GM12878 (cell line): Measurements from ENCODE around the gene SV2B. TPM values are rescaled to one million over a fixed set of nuclear protein-coding genes. Genes with fewer than 3 reads are reported as not detected.

ENCODE experiments used
- ATAC-seq: fragments of 200-7000 bp; cut with Tn5 transposase; 3 replicates; pipeline ENCODE4 v1.9.1; 2020; ENCODE audit warnings: mild to moderate bottlenecking, moderate library complexity
- BruUV-seq: library from RNA; stranded (reverse); fragments of 400-500 nt; replicated peaks from 2 replicates; lab custom pipeline; 2021; lab: Mats Ljungman, UMichigan
- CTCF ChIA-PET: fragments of 300-600 bp; sonication (Branson Sonifier 250); formaldehyde crosslinking; extraction: SDS; loops from one replicate; lab custom pipeline; 2021; ENCODE audit warnings: inconsistent platforms; lab: Yijun Ruan, JAX
- POLR2A ChIA-PET: fragments of 350-600 bp; formaldehyde crosslinking; extraction: SDS; loops from one replicate; lab custom pipeline; 2021; ENCODE audit warnings: inconsistent platforms; lab: Charles Lee
- RAD21 ChIA-PET: fragments of 300-600 bp; sonication (Branson Sonifier 250); formaldehyde crosslinking; loops from one replicate; lab custom pipeline; 2023; ENCODE audit warnings: antibody characterized with exemption; ENCODE audit not compliant: unreplicated experiment; lab: Charles Lee
- SMC1A ChIA-PET: fragments of 300-600 bp; sonication (Branson Sonifier 250); formaldehyde crosslinking; loops from one replicate; lab custom pipeline; 2023; ENCODE audit not compliant: unreplicated experiment, uncharacterized antibody; lab: Charles Lee
- DNase-seq: peaks from one replicate; pipeline ENCODE4 v3.0.0-alpha.2; 2011; ENCODE audit warnings: low read depth, low spot score
- FAIRE-seq: peaks from 3 replicates; lab custom pipeline; 2011; peaks lifted over from hg19 to GRCh38; lab: Jason Lieb, UNC
- H2AFZ ChIP-seq: 2 replicates; pipeline ENCODE4 v1.6.0; 2011; ENCODE audit warnings: low read depth, low read length, control low read depth; ENCODE audit not compliant: control insufficient read depth
- H3K27ac ChIP-seq: 2 replicates; pipeline ENCODE4 v1.5.1; 2011; ENCODE audit warnings: control low read depth; ENCODE audit not compliant: control insufficient read depth, insufficient read depth
- H3K27me3 ChIP-seq, 2 experiments: replicated peaks in 1 of 2; 2 replicates each; pipeline versions ENCODE4 v1.6.0 to v1.6.1; 2011; ENCODE audit warnings: low read length in 1 of 2; ENCODE audit not compliant: control insufficient read depth in 2 of 2, insufficient read depth in 2 of 2
- H3K36me3 ChIP-seq, 2 experiments: 2 replicates each; pipeline ENCODE4 v1.5.1; 2011; ENCODE audit warnings: low read length in 1 of 2; ENCODE audit not compliant: control insufficient read depth in 2 of 2, insufficient read depth in 2 of 2
- H3K4me1 ChIP-seq: 2 replicates; pipeline ENCODE4 v1.6.1; 2011; ENCODE audit warnings: mild to moderate bottlenecking, low read length, moderate library complexity, mixed read lengths; ENCODE audit not compliant: control insufficient read depth, insufficient read depth
- H3K4me2 ChIP-seq: 2 replicates; pipeline ENCODE4 v1.6.0; 2011; ENCODE audit warnings: control low read depth; ENCODE audit not compliant: control insufficient read depth, insufficient read depth
- H3K4me3 ChIP-seq: fragments of 200-600 bp; sonication (generic); 2 replicates; pipeline ENCODE4 v1.5.1; 2016
- H3K79me2 ChIP-seq: 2 replicates; pipeline ENCODE4 v1.6.0; 2011; ENCODE audit warnings: low read length; ENCODE audit not compliant: control insufficient read depth, insufficient read depth
- H3K9ac ChIP-seq: 2 replicates; pipeline ENCODE4 v1.8.0; 2011; ENCODE audit warnings: low read length, control low read depth, mixed read lengths; ENCODE audit not compliant: control insufficient read depth, insufficient read depth
- H3K9me3 ChIP-seq: replicated peaks from 3 replicates; pipeline ENCODE4 v1.5.1; 2011; ENCODE audit warnings: mild to moderate bottlenecking, low read length; ENCODE audit not compliant: control insufficient read depth, insufficient read depth
- H4K20me1 ChIP-seq: 2 replicates; pipeline ENCODE4 v1.6.0; 2011; ENCODE audit not compliant: control insufficient read depth, insufficient read depth
- ATF3 ChIP-seq: IDR thresholded peaks from 2 replicates; pipeline ENCODE4 v1.6.1; 2011; ENCODE audit warnings: low read depth, mild to moderate bottlenecking, low read length, moderate library complexity, borderline replicate concordance; ENCODE audit errors: extremely low read depth
- E2F8 ChIP-seq: fragments of 450-650 bp; IDR thresholded peaks from 2 replicates; pipeline ENCODE4 v1.6.1; 2018; ENCODE audit warnings: mild to moderate bottlenecking, low read depth, moderate library complexity; ENCODE audit not compliant: partially characterized antibody
- NR2F1 ChIP-seq: fragments of 450-650 bp; conservative IDR thresholded peaks from 2 replicates; pipeline ENCODE4 v1.6.1; 2017; ENCODE audit warnings: mild to moderate bottlenecking
- RAD51 ChIP-seq: fragments of 450-650 bp; IDR thresholded peaks from 2 replicates; pipeline ENCODE4 v1.6.1; 2016; ENCODE audit warnings: moderate library complexity, mild to moderate bottlenecking, inconsistent platforms
- RFX5 ChIP-seq: IDR thresholded peaks from 2 replicates; pipeline ENCODE4 v1.6.1; 2011; ENCODE audit warnings: low read depth, low read length, improper control_type of control experiment
- SP1 ChIP-seq: IDR thresholded peaks from one replicate; pipeline ENCODE4 v1.6.1; 2011; ENCODE audit warnings: low read depth, low read length
- TCF3 ChIP-seq: IDR thresholded peaks from 2 replicates; pipeline ENCODE4 v1.6.1; 2012; ENCODE audit warnings: low read depth, mild to moderate bottlenecking, low read length, borderline replicate concordance; ENCODE audit not compliant: insufficient read depth
- WGBS: methylation state at CpG from one replicate; pipeline ENCODE4 v1.1.6; 2016; ENCODE audit warnings: low lambda C conversion rate; ENCODE audit not compliant: insufficient replicate concordance, insufficient coverage; ENCODE audit errors: missing lambda C conversion rate; 5-methylcytosine and 5-hydroxymethylcytosine counted together
- in situ Hi-C: fragments of 300-500 bp; cut with MboI; formaldehyde crosslinking; loops from 9 replicates; pipeline ENCODE4 v1.14.3; 2018; ENCODE audit warnings: mixed read lengths
- intact Hi-C: fragments of 100-400 bp; cut with micrococcal nuclease; formaldehyde crosslinking; loops from one replicate; pipeline ENCODE4 v1.14.2; 2022; ENCODE audit not compliant: unreplicated experiment
- polyA plus RNA-seq, 11 experiments: library from polyadenylated mRNA; depleted of rRNA in 4 of 11; unstranded in 6 of 11; stranded (reverse) in 5 of 11; fragments of >200 nt; fragmentation: Nextera tagmentation in 4 of 11; fragmentation: Illumina TruSeq in 1 of 11; extraction: Ambion mirVana in 4 of 11; extraction: Trizol in 1 of 11; gene quantifications; 1 replicate in 1 of 11; 2 replicates in 10 of 11; pipeline versions ENCODE4 v1.2.1 to v1.2.3, GENCODE V29; 2011 to 2016; ENCODE audit warnings: inconsistent platforms in 2 of 11, missing spikeins in 2 of 11, low read depth in 1 of 11
- total RNA-seq, 4 experiments: library from RNA; depleted of rRNA in 3 of 4; stranded (reverse); fragments of >200 nt in 3 of 4; fragmentation: Illumina TruSeq in 1 of 4; extraction: Trizol in 1 of 4; gene quantifications; 2 replicates each; pipeline versions ENCODE4 v1.2.1 to v1.2.3, GENCODE V29; 2013 to 2021
- TF ChIP-seq, protein P1 (sequence below): IDR thresholded peaks from 2 replicates; pipeline ENCODE4 v1.6.1; 2012; ENCODE audit warnings: improper control_type of control experiment, low read depth, low read length; ENCODE audit not compliant: insufficient replicate concordance
- TF ChIP-seq, protein P2 (sequence below): fragments of 150-350 bp; IDR thresholded peaks from 2 replicates; pipeline ENCODE4 v1.6.1; 2016; ENCODE audit warnings: low read depth, low read length
- TF ChIP-seq, protein P3 (sequence below): IDR thresholded peaks from 2 replicates; pipeline ENCODE4 v1.6.1; 2011; ENCODE audit warnings: mild to moderate bottlenecking, low read depth, low read length, moderate library complexity; ENCODE audit not compliant: insufficient replicate concordance

SV2B gene
- total and polyA plus RNA-seq, 10 of the 15 experiments (the other 5 are each of a cell fraction or from before 2014, with no cell fraction given): 0.03 to 1.7 (median 1.3) TPM

DNA sequence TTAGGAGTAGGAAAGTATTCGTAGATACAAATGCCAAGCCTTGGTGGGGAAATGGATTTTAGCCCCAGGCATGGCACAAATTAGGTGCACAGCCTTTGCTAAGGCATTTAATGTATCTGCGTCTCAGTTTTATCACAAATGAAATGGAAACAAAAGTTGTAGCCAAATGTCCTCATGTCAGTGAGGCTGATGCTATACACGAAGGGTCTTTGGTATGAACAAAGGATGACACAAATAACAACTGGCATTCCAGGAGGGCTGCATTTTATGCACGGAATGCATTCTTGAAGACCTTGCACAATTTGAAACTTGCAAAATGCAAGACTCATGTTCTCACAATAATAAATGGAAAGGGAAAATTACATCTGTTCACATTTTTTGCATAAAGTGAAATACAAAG lies 181.9 kb downstream of the SV2B start:
- RAD21 ChIA-PET: no interaction called here
- SMC1A ChIA-PET: interaction anchor here (2.1 kb wide), 1 partner anchor 10 kb away, joined by 5 read pairs; no protein-coding TSS in a partner anchor
- no peaks in the 10 kb centered on the region; a peak in 1 of 4 replicates for H3K27me3 ChIP-seq
- H4K20me1 ChIP-seq: no peaks in the 10 kb centered on the region
- H3K27ac ChIP-seq: no peak overlapping the region
- H2AFZ ChIP-seq: no peak overlapping the region
- no peak for ATAC-seq
- FAIRE-seq: no peak
- H3K4me1 ChIP-seq: no peaks in the 10 kb centered on the region
- H3K4me3 ChIP-seq: no peak overlapping the region
- no peak for DNase-seq
- BruUV-seq: no TSS peak
- WGBS: 26% methylated on average over 4 of the region's 4 CpGs
- no peak overlapping the region for H3K4me2 ChIP-seq
- CTCF ChIA-PET: interaction anchor here (2.2 kb wide), 1 partner anchor 9 kb away, joined by 17 read pairs; no protein-coding TSS in a partner anchor
- in situ Hi-C loops (no loop called here), intact Hi-C loops (no loop called here)
- no peaks in the 10 kb centered on the region for H3K79me2 ChIP-seq
- H3K9ac ChIP-seq: no peak overlapping the region
- H3K36me3 ChIP-seq: no peaks in the 10 kb centered on the region
- POLR2A ChIA-PET: no interaction called here
- H3K9me3 ChIP-seq: no peaks in the 10 kb centered on the region
- TF ChIP-seq SP1: no peak
- TF ChIP-seq NR2F1: no peak
- TF ChIP-seq, protein P1, sequence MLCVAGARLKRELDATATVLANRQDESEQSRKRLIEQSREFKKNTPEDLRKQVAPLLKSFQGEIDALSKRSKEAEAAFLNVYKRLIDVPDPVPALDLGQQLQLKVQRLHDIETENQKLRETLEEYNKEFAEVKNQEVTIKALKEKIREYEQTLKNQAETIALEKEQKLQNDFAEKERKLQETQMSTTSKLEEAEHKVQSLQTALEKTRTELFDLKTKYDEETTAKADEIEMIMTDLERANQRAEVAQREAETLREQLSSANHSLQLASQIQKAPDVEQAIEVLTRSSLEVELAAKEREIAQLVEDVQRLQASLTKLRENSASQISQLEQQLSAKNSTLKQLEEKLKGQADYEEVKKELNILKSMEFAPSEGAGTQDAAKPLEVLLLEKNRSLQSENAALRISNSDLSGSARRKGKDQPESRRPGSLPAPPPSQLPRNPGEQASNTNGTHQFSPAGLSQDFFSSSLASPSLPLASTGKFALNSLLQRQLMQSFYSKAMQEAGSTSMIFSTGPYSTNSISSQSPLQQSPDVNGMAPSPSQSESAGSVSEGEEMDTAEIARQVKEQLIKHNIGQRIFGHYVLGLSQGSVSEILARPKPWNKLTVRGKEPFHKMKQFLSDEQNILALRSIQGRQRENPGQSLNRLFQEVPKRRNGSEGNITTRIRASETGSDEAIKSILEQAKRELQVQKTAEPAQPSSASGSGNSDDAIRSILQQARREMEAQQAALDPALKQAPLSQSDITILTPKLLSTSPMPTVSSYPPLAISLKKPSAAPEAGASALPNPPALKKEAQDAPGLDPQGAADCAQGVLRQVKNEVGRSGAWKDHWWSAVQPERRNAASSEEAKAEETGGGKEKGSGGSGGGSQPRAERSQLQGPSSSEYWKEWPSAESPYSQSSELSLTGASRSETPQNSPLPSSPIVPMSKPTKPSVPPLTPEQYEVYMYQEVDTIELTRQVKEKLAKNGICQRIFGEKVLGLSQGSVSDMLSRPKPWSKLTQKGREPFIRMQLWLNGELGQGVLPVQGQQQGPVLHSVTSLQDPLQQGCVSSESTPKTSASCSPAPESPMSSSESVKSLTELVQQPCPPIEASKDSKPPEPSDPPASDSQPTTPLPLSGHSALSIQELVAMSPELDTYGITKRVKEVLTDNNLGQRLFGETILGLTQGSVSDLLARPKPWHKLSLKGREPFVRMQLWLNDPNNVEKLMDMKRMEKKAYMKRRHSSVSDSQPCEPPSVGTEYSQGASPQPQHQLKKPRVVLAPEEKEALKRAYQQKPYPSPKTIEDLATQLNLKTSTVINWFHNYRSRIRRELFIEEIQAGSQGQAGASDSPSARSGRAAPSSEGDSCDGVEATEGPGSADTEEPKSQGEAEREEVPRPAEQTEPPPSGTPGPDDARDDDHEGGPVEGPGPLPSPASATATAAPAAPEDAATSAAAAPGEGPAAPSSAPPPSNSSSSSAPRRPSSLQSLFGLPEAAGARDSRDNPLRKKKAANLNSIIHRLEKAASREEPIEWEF: no peak
- no peak for TF ChIP-seq TCF3
- TF ChIP-seq ATF3: no peak
- TF ChIP-seq, protein P2, sequence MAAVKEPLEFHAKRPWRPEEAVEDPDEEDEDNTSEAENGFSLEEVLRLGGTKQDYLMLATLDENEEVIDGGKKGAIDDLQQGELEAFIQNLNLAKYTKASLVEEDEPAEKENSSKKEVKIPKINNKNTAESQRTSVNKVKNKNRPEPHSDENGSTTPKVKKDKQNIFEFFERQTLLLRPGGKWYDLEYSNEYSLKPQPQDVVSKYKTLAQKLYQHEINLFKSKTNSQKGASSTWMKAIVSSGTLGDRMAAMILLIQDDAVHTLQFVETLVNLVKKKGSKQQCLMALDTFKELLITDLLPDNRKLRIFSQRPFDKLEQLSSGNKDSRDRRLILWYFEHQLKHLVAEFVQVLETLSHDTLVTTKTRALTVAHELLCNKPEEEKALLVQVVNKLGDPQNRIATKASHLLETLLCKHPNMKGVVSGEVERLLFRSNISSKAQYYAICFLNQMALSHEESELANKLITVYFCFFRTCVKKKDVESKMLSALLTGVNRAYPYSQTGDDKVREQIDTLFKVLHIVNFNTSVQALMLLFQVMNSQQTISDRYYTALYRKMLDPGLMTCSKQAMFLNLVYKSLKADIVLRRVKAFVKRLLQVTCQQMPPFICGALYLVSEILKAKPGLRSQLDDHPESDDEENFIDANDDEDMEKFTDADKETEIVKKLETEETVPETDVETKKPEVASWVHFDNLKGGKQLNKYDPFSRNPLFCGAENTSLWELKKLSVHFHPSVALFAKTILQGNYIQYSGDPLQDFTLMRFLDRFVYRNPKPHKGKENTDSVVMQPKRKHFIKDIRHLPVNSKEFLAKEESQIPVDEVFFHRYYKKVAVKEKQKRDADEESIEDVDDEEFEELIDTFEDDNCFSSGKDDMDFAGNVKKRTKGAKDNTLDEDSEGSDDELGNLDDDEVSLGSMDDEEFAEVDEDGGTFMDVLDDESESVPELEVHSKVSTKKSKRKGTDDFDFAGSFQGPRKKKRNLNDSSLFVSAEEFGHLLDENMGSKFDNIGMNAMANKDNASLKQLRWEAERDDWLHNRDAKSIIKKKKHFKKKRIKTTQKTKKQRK: no peak
- TF ChIP-seq, protein P3, sequence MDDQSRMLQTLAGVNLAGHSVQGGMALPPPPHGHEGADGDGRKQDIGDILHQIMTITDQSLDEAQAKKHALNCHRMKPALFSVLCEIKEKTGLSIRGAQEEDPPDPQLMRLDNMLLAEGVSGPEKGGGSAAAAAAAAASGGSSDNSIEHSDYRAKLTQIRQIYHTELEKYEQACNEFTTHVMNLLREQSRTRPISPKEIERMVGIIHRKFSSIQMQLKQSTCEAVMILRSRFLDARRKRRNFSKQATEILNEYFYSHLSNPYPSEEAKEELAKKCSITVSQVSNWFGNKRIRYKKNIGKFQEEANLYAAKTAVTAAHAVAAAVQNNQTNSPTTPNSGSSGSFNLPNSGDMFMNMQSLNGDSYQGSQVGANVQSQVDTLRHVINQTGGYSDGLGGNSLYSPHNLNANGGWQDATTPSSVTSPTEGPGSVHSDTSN: no peak
- TF ChIP-seq RAD51: no peak
- no peak for TF ChIP-seq RFX5
- no peak for TF ChIP-seq E2F8
